ENCODE results near the gene RNF157. TPM values are rescaled to one million over a fixed set of nuclear protein-coding genes. Genes with fewer than 3 reads are reported as not detected.
A peak's percentile ranks its signal among the peaks of the same experiment; 100 is the strongest.

RNF157 gene
- total and polyA plus RNA-seq, 9 of the 15 experiments (the other 6 are each of a cell fraction or from before 2014, with no cell fraction given): 8.1 to 31.7 (median 20.8) TPM

- TF ChIP-seq ZNF133 (CRISPR knock-in tag; IDR thresholded peaks at IDR 0.05): no peak
- peak; percentile 68; the same call in 1 of the 2 replicates for TF ChIP-seq SMAD4 (CRISPR knock-in tag; conservative IDR thresholded peaks at IDR 0.05)
- TF ChIP-seq PHB2 (IDR thresholded peaks at IDR 0.05; ENCODE audit: low read depth): no peak
- peak; percentile 48 for TF ChIP-seq CXXC5 (CRISPR knock-in tag; IDR thresholded peaks at IDR 0.05)
- TF ChIP-seq POLR2B (IDR thresholded peaks at IDR 0.05; ENCODE audit: low read depth, partially characterized antibody): peak; percentile 19
- TF ChIP-seq ZNF592 (IDR thresholded peaks at IDR 0.05): peak; percentile 55
- TF ChIP-seq CHD4 (IDR thresholded peaks at IDR 0.05; ENCODE audit: insufficient read depth, insufficient replicate concordance, low read depth, low read length, poor library complexity, severe bottlenecking): no peak
- TF ChIP-seq AFF1 (IDR thresholded peaks at IDR 0.05; ENCODE audit: low read depth in 1 of 2, partially characterized antibody in 2 of 2): peak in 1 of 2 experiments; percentile 4
- TF ChIP-seq ZNF668 (CRISPR knock-in tag; IDR thresholded peaks at IDR 0.05): peak; percentile 33; the same call in 1 of the 2 replicates
- TF ChIP-seq USF1 (CRISPR knock-in tag; IDR thresholded peaks at IDR 0.05): peak; percentile 18; the same call in 1 of the 2 replicates
- TF ChIP-seq ZNF644 (tag; IDR thresholded peaks at IDR 0.05; ENCODE audit: low read depth): no peak
- TF ChIP-seq SP2 (IDR thresholded peaks at IDR 0.05; ENCODE audit: extremely low read depth, low read depth, low read length, poor library complexity, severe bottlenecking): no peak
- peak in 1 of 2 experiments; percentile 27; a peak in 1 of 4 replicates for TF ChIP-seq TEAD1 (CRISPR knock-in tag; IDR thresholded peaks at IDR 0.05)
- 0 out of 2 replicates have a peak, but pooled peaks have one; percentile 38 for TF ChIP-seq BCOR (IDR thresholded peaks at IDR 0.05)
- peak; percentile 70; the same call in 1 of the 2 replicates for TF ChIP-seq STAT5A (IDR thresholded peaks at IDR 0.05; ENCODE audit: borderline replicate concordance, low read length)
- TF ChIP-seq FOSL1 (tag; conservative IDR thresholded peaks at IDR 0.05): no peak
These were observed 29.0 kb upstream of the RNF157 start (continued) for GRCh38 chr17:76268991-76269981.
